ENCODE data around the gene ZNF22.

The ZNF22 gene

DNA sequence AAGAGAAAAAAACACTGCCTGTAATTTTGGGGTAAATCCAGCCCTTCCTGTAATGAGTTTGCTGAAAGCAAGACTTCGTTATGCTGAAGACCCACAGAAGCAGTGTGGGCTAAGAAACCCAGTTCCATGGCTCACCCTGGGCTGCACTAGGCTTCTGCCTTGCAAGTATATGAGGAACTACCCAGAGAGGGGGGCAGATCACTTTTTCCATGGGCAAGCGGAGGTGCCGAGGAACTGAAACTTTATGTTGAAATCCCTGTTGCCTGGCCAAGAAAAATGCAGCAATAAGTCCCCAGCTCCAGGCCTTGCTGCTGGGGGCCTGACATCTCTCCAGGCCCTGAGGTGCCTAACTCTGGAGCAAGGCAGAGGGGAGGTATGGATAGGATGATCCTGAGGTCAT lies 32.6 kb upstream of the ZNF22 start:
- in situ Hi-C loops (cut with HindIII; ENCODE audit: low pct_unique_long_range_greater_than_20kb, low sequenced_read_pairs): no loop called here
- DNase-seq (ENCODE audit: low read depth in 1 of 2, low spot score in 1 of 2): no peak
- no peak for TF ChIP-seq JUND (IDR thresholded peaks at IDR 0.05; ENCODE audit: low read depth)

DNA sequence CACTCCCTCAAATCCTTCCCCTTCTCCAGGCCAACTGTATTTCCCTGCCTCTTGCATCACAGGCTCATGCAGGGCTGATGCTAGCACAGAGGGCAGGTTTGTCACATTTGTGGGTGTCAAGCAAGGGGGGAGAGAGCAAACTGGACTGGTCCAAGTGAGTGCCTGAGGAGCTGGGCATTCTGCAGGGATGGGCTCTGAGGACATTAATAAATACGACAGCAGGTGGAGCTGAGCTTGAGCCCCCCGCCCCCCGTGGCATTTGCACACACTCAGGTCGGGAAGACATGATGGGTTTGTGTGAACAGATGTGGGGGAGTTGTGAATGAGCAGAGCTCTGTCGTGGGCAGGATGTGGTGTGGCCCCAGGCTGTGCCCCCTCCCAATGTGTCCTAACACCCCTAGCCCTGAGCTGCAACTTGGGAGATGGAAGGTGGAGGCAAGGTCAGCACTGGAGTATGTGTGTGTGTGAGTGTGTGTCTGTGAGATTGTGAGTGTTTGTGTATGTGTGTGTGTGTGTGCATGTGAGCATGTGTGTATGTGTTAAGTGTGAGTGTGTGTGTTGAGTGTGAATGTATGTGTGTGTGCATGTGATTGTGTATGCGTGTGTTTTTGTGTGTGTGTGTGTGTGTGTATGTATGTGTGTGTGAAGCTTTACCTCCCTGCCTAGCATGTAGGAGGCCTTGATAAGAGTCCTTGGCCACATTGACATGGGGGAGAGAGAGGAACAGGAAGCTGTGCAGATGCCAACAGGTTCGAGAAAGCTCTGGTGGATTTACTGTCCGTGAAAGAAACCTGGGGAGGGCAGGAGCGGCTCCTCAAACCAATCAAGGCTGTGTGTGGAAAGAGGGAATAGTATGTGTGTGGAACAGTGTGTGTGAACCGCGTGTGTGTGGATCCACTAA lies 32.0 kb upstream of the ZNF22 start:
- no peak for TF ChIP-seq JUND (IDR thresholded peaks at IDR 0.05; ENCODE audit: low read depth)
- in situ Hi-C loops (cut with HindIII; ENCODE audit: low pct_unique_long_range_greater_than_20kb, low sequenced_read_pairs): no loop called here
- no peak for DNase-seq (ENCODE audit: low read depth in 1 of 2, low spot score in 1 of 2)

DNA sequence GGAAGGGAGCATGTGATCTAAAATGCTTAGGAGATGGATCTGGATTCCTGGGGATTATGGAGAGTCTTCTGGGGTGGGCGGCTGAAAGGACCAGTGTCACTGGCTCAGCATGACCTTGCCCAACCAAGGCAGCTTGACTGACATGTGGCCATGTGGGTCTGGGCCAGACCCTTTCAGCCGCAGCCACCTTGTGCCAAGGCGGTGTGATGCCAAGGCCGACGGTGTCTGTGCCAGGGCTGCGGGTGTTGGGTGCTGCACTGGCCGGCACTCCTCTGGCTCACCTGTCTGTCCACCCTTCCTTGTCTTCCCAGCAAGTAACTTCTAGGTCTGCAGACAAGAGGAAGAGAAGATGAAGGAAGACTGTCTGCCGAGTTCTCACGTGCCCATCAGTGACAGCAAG lies 30.9 kb upstream of the ZNF22 start:
- in situ Hi-C loops (cut with HindIII; ENCODE audit: low pct_unique_long_range_greater_than_20kb, low sequenced_read_pairs): no loop called here
- TF ChIP-seq JUND (IDR thresholded peaks at IDR 0.05; ENCODE audit: low read depth): no peak
- DNase-seq (ENCODE audit: low read depth in 1 of 2, low spot score in 1 of 2): no peak

DNA sequence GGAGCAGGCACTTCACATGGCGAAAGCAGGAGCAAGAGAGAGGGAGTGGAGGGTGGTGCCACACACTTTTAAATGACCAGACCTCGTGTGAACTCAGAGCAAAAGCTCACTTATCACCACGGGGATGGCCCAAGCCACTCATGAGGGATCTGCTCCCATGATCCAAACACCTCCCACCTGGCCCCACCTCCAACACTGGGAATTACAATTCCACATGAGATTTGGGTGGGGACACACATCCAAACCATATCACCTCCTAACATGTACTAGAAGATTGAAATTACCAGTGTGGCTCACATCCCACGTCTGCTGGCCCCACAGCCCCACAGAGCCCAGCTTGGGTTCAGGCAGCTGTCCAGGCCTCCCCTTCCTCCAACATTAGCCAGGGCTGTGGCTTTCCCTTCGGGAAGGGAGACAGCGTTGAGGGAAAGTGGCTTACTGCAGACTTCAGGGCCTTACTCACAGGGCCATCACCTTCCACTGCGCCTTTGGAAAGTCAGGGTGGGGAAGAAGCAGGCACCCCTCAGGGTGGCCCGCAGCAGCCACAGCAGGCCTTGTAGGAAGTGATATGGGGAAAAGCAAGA lies 29.8 kb upstream of the ZNF22 start:
- DNase-seq (ENCODE audit: low read depth in 1 of 2, low spot score in 1 of 2): no peak
- in situ Hi-C loops (cut with HindIII; ENCODE audit: low pct_unique_long_range_greater_than_20kb, low sequenced_read_pairs): no loop called here
- TF ChIP-seq JUND (IDR thresholded peaks at IDR 0.05; ENCODE audit: low read depth): no peak

DNA sequence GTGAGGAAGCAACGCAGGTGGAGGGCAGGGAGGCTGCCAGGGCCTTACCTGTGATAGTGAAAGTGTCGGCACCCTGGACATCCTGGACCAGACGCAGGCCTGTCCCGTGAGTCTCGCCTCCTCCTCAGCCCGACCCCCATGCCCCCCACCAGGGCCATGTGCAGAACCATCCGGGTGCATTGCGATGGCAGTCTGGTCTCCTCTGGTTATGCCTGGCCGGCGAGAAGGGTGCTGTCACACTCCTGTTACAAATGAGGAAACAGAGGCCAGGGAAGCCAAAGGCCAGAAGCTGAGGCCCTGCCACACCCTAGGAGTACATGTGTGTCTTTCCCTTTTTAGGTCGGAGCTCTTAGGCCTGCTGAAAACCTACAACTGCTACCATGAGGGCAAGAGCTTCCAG lies 29.3 kb upstream of the ZNF22 start:
- no peak for DNase-seq (ENCODE audit: low read depth in 1 of 2, low spot score in 1 of 2)
- TF ChIP-seq JUND (IDR thresholded peaks at IDR 0.05; ENCODE audit: low read depth): no peak
- in situ Hi-C loops (cut with HindIII; ENCODE audit: low pct_unique_long_range_greater_than_20kb, low sequenced_read_pairs): no loop called here

DNA sequence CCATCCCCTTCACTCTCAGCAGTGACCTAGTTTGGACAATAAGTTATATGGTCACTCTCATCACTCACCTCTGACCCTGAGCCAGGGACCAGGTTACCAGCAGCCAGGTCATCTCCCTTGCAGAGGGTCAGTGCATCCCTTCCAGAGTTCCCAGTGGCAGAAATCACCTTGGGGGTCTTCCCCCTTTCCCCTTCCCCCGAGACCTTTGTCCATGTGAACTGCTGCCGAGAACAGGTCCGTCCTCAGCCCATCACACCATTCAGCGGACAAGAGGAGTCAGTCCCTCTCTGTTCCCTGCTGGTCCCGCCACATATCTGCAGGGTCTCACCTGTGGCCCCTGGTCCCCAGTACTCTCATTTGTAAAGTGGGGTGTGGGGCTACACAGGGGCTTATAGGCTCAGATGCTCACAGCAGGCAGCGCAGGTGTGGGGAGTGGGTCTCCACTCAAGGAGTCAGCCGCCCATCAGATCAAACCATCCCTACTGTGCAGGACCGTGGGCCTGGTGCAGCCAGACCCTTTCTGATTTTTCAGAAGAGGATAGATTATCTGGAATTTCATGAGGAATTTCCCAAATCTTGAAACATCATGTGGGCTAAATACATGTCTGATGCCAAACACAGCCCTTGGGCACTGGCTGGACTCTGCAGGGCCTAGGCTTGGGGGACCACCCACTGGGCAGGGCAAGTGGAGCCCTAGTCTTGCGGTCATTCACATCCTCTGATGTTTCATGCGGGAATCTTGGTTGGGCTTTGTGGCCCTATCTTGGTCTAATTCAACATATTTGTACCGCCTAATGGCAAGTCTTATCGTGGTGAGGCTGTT lies 28.6 kb upstream of the ZNF22 start:
- in situ Hi-C loops (cut with HindIII; ENCODE audit: low pct_unique_long_range_greater_than_20kb, low sequenced_read_pairs): no loop called here
- no peak for TF ChIP-seq JUND (IDR thresholded peaks at IDR 0.05; ENCODE audit: low read depth)
- no peak for DNase-seq (ENCODE audit: low read depth in 1 of 2, low spot score in 1 of 2)

DNA sequence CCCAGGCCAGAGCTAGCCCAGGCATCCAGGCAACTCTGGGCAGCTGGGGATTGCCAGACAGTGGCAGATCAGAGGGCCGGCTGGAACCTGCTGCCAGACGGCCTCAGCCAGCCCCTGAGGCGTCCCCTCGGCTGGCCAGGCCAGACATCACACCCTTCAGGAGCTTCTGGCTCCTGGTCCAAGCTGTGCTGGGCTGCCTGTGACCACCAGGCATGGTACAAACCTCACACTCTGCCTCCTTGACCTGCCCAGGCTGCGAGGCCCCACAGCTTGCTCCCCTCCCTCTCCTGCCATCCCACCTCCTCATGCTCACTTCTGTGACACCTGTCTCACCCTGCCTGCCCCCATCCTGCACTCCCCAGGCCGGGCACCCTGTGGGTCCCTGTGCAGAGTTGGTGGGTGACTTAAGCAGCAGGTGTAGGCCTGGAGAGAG lies 27.8 kb upstream of the ZNF22 start:
- no peak for TF ChIP-seq JUND (IDR thresholded peaks at IDR 0.05; ENCODE audit: low read depth)
- in situ Hi-C loops (cut with HindIII; ENCODE audit: low pct_unique_long_range_greater_than_20kb, low sequenced_read_pairs): no loop called here
- no peak for DNase-seq (ENCODE audit: low read depth in 1 of 2, low spot score in 1 of 2)

DNA sequence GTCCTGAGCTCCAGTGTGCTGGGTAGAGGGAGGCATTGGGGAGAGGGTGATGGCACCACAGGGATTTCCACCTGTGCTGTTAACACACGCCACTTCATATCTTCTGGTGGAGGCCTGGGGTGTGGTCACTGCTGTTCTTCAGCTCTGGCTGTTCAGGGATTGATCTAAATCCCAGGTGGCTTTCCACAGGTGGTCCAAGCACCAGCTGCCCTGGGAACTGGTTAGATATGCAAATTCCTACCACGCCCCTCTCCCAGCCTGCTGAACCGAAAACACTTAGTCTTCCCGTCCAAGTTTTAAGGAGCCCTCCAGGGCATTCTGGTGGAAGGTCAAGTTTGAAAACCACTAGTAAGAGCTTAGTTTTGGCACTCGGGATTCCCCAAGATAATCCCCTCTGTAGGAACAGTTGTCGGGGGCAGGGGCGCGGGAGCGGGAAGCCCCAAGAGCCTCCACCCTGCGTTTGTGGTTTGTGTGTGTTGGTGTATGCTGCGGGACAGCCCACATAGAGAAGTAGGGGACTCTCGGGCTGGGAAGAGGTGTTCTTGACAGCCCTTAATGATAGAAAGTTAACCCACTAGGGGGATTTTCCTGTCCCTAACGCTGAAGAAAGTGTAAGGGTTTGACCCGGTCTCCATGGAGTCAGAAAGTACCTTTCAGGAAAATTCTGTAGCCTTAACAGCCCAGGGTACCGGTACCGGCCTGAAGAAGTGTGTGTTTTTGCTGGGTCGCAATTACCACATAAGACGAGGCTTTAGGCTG lies 27.2 kb upstream of the ZNF22 start:
- in situ Hi-C loops (cut with HindIII; ENCODE audit: low pct_unique_long_range_greater_than_20kb, low sequenced_read_pairs): no loop called here
- DNase-seq (ENCODE audit: low read depth in 1 of 2, low spot score in 1 of 2): no peak
- TF ChIP-seq JUND (IDR thresholded peaks at IDR 0.05; ENCODE audit: low read depth): no peak

DNA sequence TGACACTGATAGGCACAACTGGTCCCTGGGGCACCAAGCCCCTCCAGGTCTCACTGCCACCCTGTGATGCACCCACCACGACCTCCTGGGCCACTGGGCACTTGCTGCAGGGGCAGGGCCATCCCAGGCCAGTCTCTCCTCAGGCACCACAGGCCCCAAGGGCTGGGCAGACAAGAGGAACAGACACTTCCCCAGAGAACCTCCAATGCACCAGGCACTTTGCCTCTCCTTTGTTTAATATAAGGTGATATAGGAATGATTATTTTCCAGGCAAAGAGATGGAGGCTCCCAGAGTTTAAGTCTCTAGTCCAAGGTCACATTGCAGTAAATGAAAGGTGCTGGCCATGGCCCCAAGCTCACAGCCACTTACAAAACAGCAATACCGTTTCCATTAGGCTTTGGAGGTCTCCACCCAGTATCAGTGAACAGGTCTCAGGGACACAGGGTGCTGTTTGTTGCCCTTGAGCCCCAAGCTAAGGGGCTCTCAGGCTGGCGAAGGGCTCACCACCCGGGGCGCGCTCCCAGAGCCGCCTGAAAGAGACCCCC lies 26.6 kb upstream of the ZNF22 start:
- DNase-seq (ENCODE audit: low read depth in 1 of 2, low spot score in 1 of 2): no peak
- no peak for TF ChIP-seq JUND (IDR thresholded peaks at IDR 0.05; ENCODE audit: low read depth)
- in situ Hi-C loops (cut with HindIII; ENCODE audit: low pct_unique_long_range_greater_than_20kb, low sequenced_read_pairs): no loop called here

DNA sequence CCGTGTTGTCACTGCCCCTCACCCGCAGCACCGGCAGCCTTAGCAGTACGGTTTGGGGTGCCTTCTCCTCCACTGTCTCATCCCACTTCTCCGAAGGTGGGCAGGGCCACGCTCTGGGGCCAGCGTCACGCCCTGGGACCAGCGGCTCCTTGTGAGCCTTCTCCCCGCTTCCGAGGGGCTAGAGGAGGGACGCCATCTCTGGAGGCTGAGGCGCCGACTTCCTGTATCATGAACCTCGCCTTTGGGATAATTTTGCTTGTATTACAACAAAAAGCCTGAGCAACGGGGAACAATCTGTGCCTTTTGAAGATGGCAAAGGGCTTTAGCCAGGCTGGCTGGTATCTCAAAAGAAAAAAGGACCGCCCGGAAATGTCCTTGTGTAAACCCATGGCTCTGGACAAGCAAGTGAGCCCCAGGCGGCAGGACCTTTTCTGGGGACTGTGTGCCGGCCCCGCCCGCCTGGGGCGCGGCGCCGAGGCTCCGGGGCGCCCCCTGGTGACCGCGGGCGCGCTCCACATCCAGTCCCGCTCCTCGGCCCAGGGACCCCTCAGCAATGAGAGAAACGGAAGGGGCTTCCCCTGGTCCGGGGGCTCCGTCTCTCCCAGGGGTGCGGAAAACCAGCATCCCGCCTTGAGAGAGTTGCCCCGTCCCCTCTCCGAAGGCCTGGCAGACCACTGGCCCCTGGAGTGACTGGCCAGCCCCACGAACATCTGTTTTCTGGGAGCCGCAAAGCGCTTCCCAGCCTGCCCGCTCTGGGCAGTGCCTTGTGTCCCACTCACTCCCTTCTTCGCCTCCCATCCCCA lies 25.9 kb upstream of the ZNF22 start:
- peak; percentile 64 to 68 for DNase-seq (ENCODE audit: low read depth in 1 of 2, low spot score in 1 of 2)
- in situ Hi-C loops (cut with HindIII; ENCODE audit: low pct_unique_long_range_greater_than_20kb, low sequenced_read_pairs): no loop called here
- no peak for TF ChIP-seq JUND (IDR thresholded peaks at IDR 0.05; ENCODE audit: low read depth)
